HCT116 (cell line): ENCODE data around the gene TTC23.

Source experiments
- CBX3 ChIP-seq: IDR thresholded peaks from 2 replicates; pipeline ENCODE4 v1.6.1; 2012; ENCODE audit warnings: low read depth
- CTCF ChIP-seq, 3 experiments: fragments of 200-600 bp in 1 of 3; sonication (generic) in 1 of 3; IDR thresholded peaks in 2 of 3; conservative IDR thresholded peaks in 1 of 3; 2 replicates each; pipeline ENCODE4 v1.5.1; 2012 to 2017; ENCODE audit warnings: low read depth in 2 of 3, low read length in 2 of 3, antibody characterized with exemption in 1 of 3, borderline replicate concordance in 1 of 3, control low read depth in 1 of 3, mild to moderate bottlenecking in 1 of 3, mixed read lengths in 1 of 3, mixed run types in 1 of 3, moderate library complexity in 1 of 3; ENCODE audit not compliant: insufficient read depth in 1 of 3
- EZH2 ChIP-seq: fragments of 200-600 bp; sonication (generic); IDR thresholded peaks from 2 replicates; pipeline ENCODE4 v1.6.1; 2017; ENCODE audit warnings: antibody characterized with exemption, mixed run types
- EZH2phosphoT487 ChIP-seq: fragments of 200-600 bp; IDR thresholded peaks from 2 replicates; pipeline ENCODE4 v1.6.1; 2018; ENCODE audit warnings: antibody characterized with exemption, borderline replicate concordance
- POLR2A ChIP-seq: IDR thresholded peaks from 2 replicates; pipeline ENCODE4 v1.7.0; 2011; ENCODE audit warnings: borderline replicate concordance; ENCODE audit not compliant: insufficient read depth, insufficient read length; ENCODE audit errors: extremely low read depth
- POLR2AphosphoS5 ChIP-seq: IDR thresholded peaks from 2 replicates; pipeline ENCODE4 v1.6.1; 2011; ENCODE audit warnings: mild to moderate bottlenecking, low read depth, low read length, moderate library complexity
- YY1 ChIP-seq: IDR thresholded peaks from 2 replicates; pipeline ENCODE4 v1.6.1; 2011; ENCODE audit warnings: low read length, low read depth, moderate library complexity, mild to moderate bottlenecking; ENCODE audit not compliant: insufficient replicate concordance; ENCODE audit errors: extremely low read depth

- TF ChIP-seq POLR2A = no peak
- no peak for TF ChIP-seq EZH2
- no peak for TF ChIP-seq CTCF (IDR thresholded peaks at IDR 0.05 in 2 of 3, conservative IDR thresholded peaks at IDR 0.05 in 1 of 3; ENCODE audit: borderline replicate concordance in 1 of 3, insufficient read depth in 1 of 3, low read depth in 2 of 3, low read length in 2 of 3)
- no peak for TF ChIP-seq CBX3
- no peak for TF ChIP-seq POLR2AphosphoS5
- no peak for TF ChIP-seq EZH2phosphoT487
- TF ChIP-seq YY1 = no peak
These were observed 116.6 kb downstream of the TTC23 start for GRCh38 chr15:99132634-99133287.
